Endodermal cell (in vitro differentiated cells): ENCODE data around the gene PXT1. TPM values are rescaled to one million over a fixed set of nuclear protein-coding genes. Genes with fewer than 3 reads are reported as not detected.

Experiments used
- DNase-seq: peaks from one replicate; pipeline ENCODE4 v3.0.0-alpha.2; 2017
- H3K27ac ChIP-seq: 2 replicates; pipeline ENCODE4 v1.5.1; 2013; ENCODE audit warnings: mild to moderate bottlenecking, low read depth, low read length, moderate library complexity
- H3K27me3 ChIP-seq: 2 replicates; pipeline ENCODE4 v1.6.1; 2013; ENCODE audit warnings: mild to moderate bottlenecking, low read length, moderate library complexity; ENCODE audit not compliant: insufficient read depth, control insufficient read depth, poor library complexity, severe bottlenecking
- H3K36me3 ChIP-seq: 2 replicates; pipeline ENCODE4 v1.7.0; 2013; ENCODE audit warnings: mild to moderate bottlenecking, low read length, moderate library complexity; ENCODE audit not compliant: control insufficient read depth, insufficient read depth
- H3K4me1 ChIP-seq: one replicate; pipeline ENCODE4 v1.7.0; 2013; ENCODE audit warnings: low read length; ENCODE audit not compliant: control insufficient read depth, insufficient read depth
- H3K4me3 ChIP-seq: 2 replicates; pipeline ENCODE4 v1.5.1; 2013; ENCODE audit warnings: mild to moderate bottlenecking, low read length, moderate library complexity
- H3K9ac ChIP-seq: 2 replicates; pipeline ENCODE4 v1.6.1; 2013; ENCODE audit warnings: mild to moderate bottlenecking, low read length, moderate library complexity; ENCODE audit not compliant: poor library complexity, severe bottlenecking; ENCODE audit errors: extremely low read depth
- H3K9me3 ChIP-seq: 2 replicates; pipeline ENCODE4 v1.6.1; 2013; ENCODE audit warnings: mild to moderate bottlenecking, low read length, moderate library complexity; ENCODE audit not compliant: control insufficient read depth
- H3K27ac Mint-ChIP-seq: 2 replicates; pipeline ENCODE4 v1.8.0; 2020; ENCODE audit warnings: mixed read lengths
- H3K27me3 Mint-ChIP-seq: 2 replicates; pipeline ENCODE4 v1.8.0; 2021; ENCODE audit warnings: mild to moderate bottlenecking, mixed read lengths; ENCODE audit not compliant: insufficient read depth
- H3K36me3 Mint-ChIP-seq: 2 replicates; pipeline ENCODE4 v1.8.0; 2020; ENCODE audit warnings: low read depth, mixed read lengths
- H3K4me1 Mint-ChIP-seq: 2 replicates; pipeline ENCODE4 v1.8.0; 2020; ENCODE audit warnings: mixed read lengths
- H3K4me3 Mint-ChIP-seq: 2 replicates; pipeline ENCODE4 v1.8.0; 2020; ENCODE audit warnings: mild to moderate bottlenecking, moderate library complexity, mixed read lengths
- H3K9me3 Mint-ChIP-seq: 2 replicates; pipeline ENCODE4 v1.8.0; 2020; ENCODE audit warnings: mild to moderate bottlenecking, mixed read lengths
- CTCF ChIP-seq: fragments of 200-600 bp; sonication (generic); conservative IDR thresholded peaks from 2 replicates; pipeline ENCODE4 v1.5.0; 2021; ENCODE audit warnings: antibody characterized with exemption, mild to moderate bottlenecking
- WGBS, 2 experiments: methylation state at CpG; one replicate each; pipeline versions ENCODE4 v1.1.5 to v1.1.7; 2013; ENCODE audit warnings: missing lambda C conversion rate in 2 of 2, mixed read lengths in 1 of 2; ENCODE audit not compliant: insufficient coverage in 1 of 2, insufficient read length in 1 of 2; 5-methylcytosine and 5-hydroxymethylcytosine counted together
- total RNA-seq, 2 donors: library from RNA; stranded (reverse); fragmentation: NEBNext Ultra II Directional in 1 of 2; extraction: Animal tissue kit (Norgen Biotek cat#: 25700) in 1 of 2; gene quantifications; 2 replicates in 1 of 2; 3 replicates in 1 of 2; pipeline ENCODE4 v1.2.1, GENCODE V29; 2021

The PXT1 gene
- total RNA-seq, 2 donors from 2014 or later = 0.15 TPM; not detected in 1

GRCh38 chr6:36469946-36470345 is 27.3 kb upstream of the PXT1 start:
- Histone ChIP-seq H3K27me3 (no peaks in the 10 kb centered on the region), H3K27ac (no peak overlapping the region), H3K9me3 (no peaks in the 10 kb centered on the region), H3K4me3 (no peak overlapping the region), H3K9ac (no peak overlapping the region), H3K36me3 (peaks cover 24% of the 10 kb centered on the region), H3K4me1 (peaks cover 2% of the 10 kb centered on the region)
- 93 to 95% methylated on average over 3 of the region's 3 CpGs for WGBS, 2 experiments
- H3K9me3 Mint-ChIP-seq = no peaks in the 10 kb centered on the region
- H3K27ac Mint-ChIP-seq = no peak overlapping the region
- H3K27me3 Mint-ChIP-seq = no peaks in the 10 kb centered on the region
- DNase-seq = no peak
- peaks cover 14% of the 10 kb centered on the region for H3K4me1 Mint-ChIP-seq
- H3K4me3 Mint-ChIP-seq = no peak overlapping the region
- no peak for TF ChIP-seq CTCF
- H3K36me3 Mint-ChIP-seq = peaks cover 39% of the 10 kb centered on the region

DNA sequence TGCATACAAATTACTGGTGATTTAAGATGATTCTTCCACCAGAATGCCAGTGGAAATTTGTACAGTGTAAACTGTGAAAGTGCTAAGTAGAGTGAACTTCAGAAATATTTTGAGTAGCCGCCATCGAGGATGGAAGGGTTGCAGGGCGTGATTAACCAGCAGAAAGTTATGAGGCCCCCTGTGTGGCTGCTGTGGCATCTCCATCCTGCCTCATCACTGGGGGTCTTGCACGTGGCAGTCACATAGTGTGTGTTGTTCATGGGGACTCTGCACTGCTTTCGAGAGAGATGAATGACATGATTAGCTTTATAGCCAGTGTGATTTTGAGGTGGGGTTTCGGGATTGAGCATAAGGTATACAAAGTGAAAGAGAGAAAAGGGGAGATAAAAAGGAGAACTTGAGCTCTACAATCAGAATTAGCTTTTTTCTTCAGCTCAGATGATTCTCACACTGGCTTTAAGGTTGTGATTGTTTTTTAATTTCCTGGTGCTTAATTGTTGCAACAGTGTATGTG is 26.6 kb upstream of the PXT1 start:
- peaks cover 18% of the 10 kb centered on the region for H3K36me3 ChIP-seq
- H3K36me3 Mint-ChIP-seq = peaks cover 32% of the 10 kb centered on the region
- no peak overlapping the region for H3K27ac ChIP-seq
- DNase-seq = no peak
- WGBS, 2 experiments = 87 to 100% methylated on average over 2 to 6 of the region's 6 CpGs
- H3K4me1 Mint-ChIP-seq = peaks cover 17% of the 10 kb centered on the region
- peaks cover 2% of the 10 kb centered on the region for H3K4me1 ChIP-seq
- H3K4me3 ChIP-seq = no peak overlapping the region
- H3K9me3 Mint-ChIP-seq = no peaks in the 10 kb centered on the region
- H3K4me3 Mint-ChIP-seq = no peak overlapping the region
- H3K27me3 ChIP-seq = no peaks in the 10 kb centered on the region
- H3K9me3 ChIP-seq = no peaks in the 10 kb centered on the region
- no peak for TF ChIP-seq CTCF
- no peak overlapping the region for H3K27ac Mint-ChIP-seq
- H3K27me3 Mint-ChIP-seq = no peaks in the 10 kb centered on the region
- H3K9ac ChIP-seq = no peak overlapping the region

DNA sequence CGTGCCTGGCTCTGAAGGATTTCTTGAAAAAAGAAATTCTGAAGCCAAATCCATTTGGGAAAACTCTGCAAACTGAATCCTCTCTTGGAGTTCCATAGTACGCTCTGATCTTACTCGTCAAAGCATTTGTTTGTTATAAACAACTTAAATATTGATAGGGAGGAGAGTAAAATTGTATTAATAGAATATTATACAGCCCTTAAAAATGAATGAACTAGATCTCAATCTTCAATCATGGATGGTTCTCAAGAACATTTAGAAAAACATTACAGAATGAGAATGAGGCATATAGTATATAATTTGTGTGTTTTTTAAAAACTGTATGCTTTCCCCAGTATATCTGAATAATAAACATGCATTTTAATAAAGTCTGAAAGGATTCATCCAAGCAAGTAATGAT is 25.0 kb upstream of the PXT1 start:
- peaks cover 12% of the 10 kb centered on the region for H3K36me3 ChIP-seq
- DNase-seq = no peak
- no peak overlapping the region for H3K27ac ChIP-seq
- H3K27me3 ChIP-seq = no peaks in the 10 kb centered on the region
- H3K4me1 Mint-ChIP-seq = peaks cover 17% of the 10 kb centered on the region
- WGBS, 2 experiments = 92 to 93% methylated on average over 1 to 2 of the region's 3 CpGs
- no peak overlapping the region for H3K4me3 ChIP-seq
- H3K27me3 Mint-ChIP-seq = no peaks in the 10 kb centered on the region
- peaks cover 22% of the 10 kb centered on the region for H3K36me3 Mint-ChIP-seq
- H3K9me3 Mint-ChIP-seq = no peaks in the 10 kb centered on the region
- no peak for TF ChIP-seq CTCF
- H3K4me1 ChIP-seq = peaks cover 2% of the 10 kb centered on the region
- H3K9me3 ChIP-seq = no peaks in the 10 kb centered on the region
- H3K9ac ChIP-seq = no peak overlapping the region
- no peak overlapping the region for H3K4me3 Mint-ChIP-seq
- H3K27ac Mint-ChIP-seq = no peak overlapping the region
